Liver (tissue), 9 donors: ENCODE results near the gene GDPD5. TPM values are rescaled to one million over a fixed set of nuclear protein-coding genes. Genes with fewer than 3 reads are reported as not detected.

ENCODE experiments used
- DNase-seq: peaks from one replicate; pipeline ENCODE4 v3.0.0-alpha.2; 2017; ENCODE audit warnings: low spot score
- H3K27ac ChIP-seq, 2 donors: one replicate each; pipeline ENCODE4 v1.7.0; 2013; ENCODE audit warnings: inconsistent platforms in 2 of 2, low read length in 2 of 2, control low read depth in 1 of 2, low read depth in 1 of 2, mild to moderate bottlenecking in 1 of 2
- H3K27me3 ChIP-seq, 4 donors: one replicate each; pipeline versions ENCODE4 v1.6.1 to v1.7.0; 2013; ENCODE audit warnings: low read length in 3 of 4, inconsistent platforms in 1 of 4, mild to moderate bottlenecking in 1 of 4, moderate library complexity in 1 of 4; ENCODE audit not compliant: control insufficient read depth in 4 of 4, insufficient read depth in 4 of 4
- H3K36me3 ChIP-seq, 4 donors: one replicate each; pipeline versions ENCODE4 v1.6.1 to v1.7.0; 2013; ENCODE audit warnings: low read length in 3 of 4, mild to moderate bottlenecking in 3 of 4, low read depth in 1 of 4, moderate library complexity in 1 of 4; ENCODE audit not compliant: control insufficient read depth in 4 of 4, insufficient read depth in 3 of 4
- H3K4me1 ChIP-seq, 4 donors: one replicate each; pipeline versions ENCODE4 v1.6.1 to v1.7.0; 2013; ENCODE audit warnings: low read length in 3 of 4, mild to moderate bottlenecking in 3 of 4, moderate library complexity in 1 of 4; ENCODE audit not compliant: control insufficient read depth in 4 of 4, insufficient read depth in 4 of 4
- H3K4me3 ChIP-seq, 3 donors: one replicate each; pipeline versions ENCODE4 v1.6.1 to v1.7.0; 2013; ENCODE audit warnings: low read length in 3 of 3, control low read depth in 1 of 3, low read depth in 1 of 3, mild to moderate bottlenecking in 1 of 3
- H3K9ac ChIP-seq, 2 donors: one replicate each; pipeline ENCODE4 v1.7.0; 2013; ENCODE audit warnings: low read length in 2 of 2, mild to moderate bottlenecking in 2 of 2, moderate library complexity in 2 of 2, control low read depth in 1 of 2, low read depth in 1 of 2
- H3K9me3 ChIP-seq, 4 donors: one replicate each; pipeline versions ENCODE4 v1.6.1 to v1.7.0; 2013; ENCODE audit warnings: low read length in 3 of 4; ENCODE audit not compliant: control insufficient read depth in 4 of 4
- CTCF ChIP-seq: fragments of 150-350 bp; IDR thresholded peaks from 2 replicates; pipeline ENCODE4 v1.5.1; 2017; ENCODE audit warnings: improper control_type of control experiment, low read depth, low read length; ENCODE audit not compliant: missing input control
- EGR1 ChIP-seq, 2 donors: IDR thresholded peaks; 2 replicates each; pipeline ENCODE4 v1.6.1; 2016 to 2018; ENCODE audit warnings: antibody characterized with exemption in 2 of 2, low read depth in 2 of 2
- GABPA ChIP-seq, 2 donors: IDR thresholded peaks in 1 of 2; conservative IDR thresholded peaks in 1 of 2; 2 replicates each; pipeline ENCODE4 v1.6.1; 2016; ENCODE audit warnings: antibody characterized with exemption in 2 of 2, mild to moderate bottlenecking in 1 of 2, moderate library complexity in 1 of 2
- HNF4A ChIP-seq, 2 donors: conservative IDR thresholded peaks; 2 replicates each; pipeline ENCODE4 v1.6.1; 2016; ENCODE audit warnings: antibody characterized with exemption in 2 of 2, mild to moderate bottlenecking in 2 of 2
- HNF4G ChIP-seq: IDR thresholded peaks from 2 replicates; pipeline ENCODE4 v1.6.1; 2016; ENCODE audit warnings: antibody characterized with exemption
- MAX ChIP-seq: IDR thresholded peaks from 2 replicates; pipeline ENCODE4 v1.6.1; 2016; ENCODE audit warnings: antibody characterized with exemption
- NR2F2 ChIP-seq: IDR thresholded peaks from 2 replicates; pipeline ENCODE4 v1.6.1; 2016; ENCODE audit warnings: antibody characterized with exemption
- RAD21 ChIP-seq, 2 donors: IDR thresholded peaks; 2 replicates each; pipeline ENCODE4 v1.6.1; 2016; ENCODE audit warnings: antibody characterized with exemption in 2 of 2, mild to moderate bottlenecking in 2 of 2
- REST ChIP-seq: IDR thresholded peaks from 2 replicates; pipeline ENCODE4 v1.6.1; 2016; ENCODE audit warnings: antibody characterized with exemption, mild to moderate bottlenecking
- RXRA ChIP-seq, 2 donors: IDR thresholded peaks; 2 replicates each; pipeline ENCODE4 v1.6.1; 2017 to 2018; ENCODE audit warnings: antibody characterized with exemption in 2 of 2, mild to moderate bottlenecking in 1 of 2
- SP1 ChIP-seq: IDR thresholded peaks from 2 replicates; pipeline ENCODE4 v1.6.1; 2018; ENCODE audit warnings: antibody characterized with exemption, mild to moderate bottlenecking
- YY1 ChIP-seq: IDR thresholded peaks from 2 replicates; pipeline ENCODE4 v1.6.1; 2016; ENCODE audit warnings: antibody characterized with exemption, mild to moderate bottlenecking
- ZBTB33 ChIP-seq: IDR thresholded peaks from 2 replicates; pipeline ENCODE4 v1.6.1; 2016; ENCODE audit warnings: antibody characterized with exemption
- WGBS: extraction: QIAGEN DNeasy Blood & Tissue Kit; methylation state at CpG from one replicate; pipeline ENCODE4 v1.1.7; 2013; 5-methylcytosine and 5-hydroxymethylcytosine counted together
- polyA plus RNA-seq, 2 donors: library from polyadenylated mRNA; stranded (reverse) in 1 of 2; unstranded in 1 of 2; fragments of 200-250 nt in 1 of 2; fragments of >200 nt in 1 of 2; fragmentation: Nextera tagmentation in 1 of 2; extraction: Ambion mirVana in 1 of 2; gene quantifications; one replicate each; pipeline versions ENCODE4 v1.2.1 to v1.2.3, GENCODE V29; 2013 to 2015
- total RNA-seq, 2 donors: library from RNA; depleted of rRNA; stranded (reverse); fragments of >200 nt; gene quantifications; one replicate each; pipeline ENCODE4 v1.2.3, GENCODE V29; 2014
- donor health status: healthy.
- donor health status: healthy.
- donor health status: healthy.
- donor health status: healthy.
- donor health status: healthy.

GDPD5 gene
- total and polyA plus RNA-seq, 4 donors = 3.0 to 22.8 (median 4.2) TPM

- no peak for TF ChIP-seq CTCF
- Histone ChIP-seq H3K4me1 (no peaks in the 10 kb centered on the region), H3K4me3 (no peak overlapping the region), H3K9me3 (no peaks in the 10 kb centered on the region), H3K9ac (no peak overlapping the region), H3K27me3 (no peaks in the 10 kb centered on the region), H3K27ac (no peak overlapping the region), H3K36me3 (no peaks in the 10 kb centered on the region)
- no peak for DNase-seq
- 62% methylated on average over 6 of the region's 6 CpGs for WGBS
Observed at GRCh38 chr11:75492181-75492820, 33.4 kb downstream of the GDPD5 start.

- Histone ChIP-seq H3K27me3 (no peaks in the 10 kb centered on the region), H3K4me3 (no peak overlapping the region), H3K27ac (no peak overlapping the region), H3K36me3 (no peaks in the 10 kb centered on the region), H3K4me1 (no peaks in the 10 kb centered on the region), H3K9ac (no peak overlapping the region), H3K9me3 (no peaks in the 10 kb centered on the region)
- TF ChIP-seq REST = no peak
- TF ChIP-seq HNF4A (conservative IDR thresholded peaks at IDR 0.05) = no peak
- no peak for TF ChIP-seq NR2F2
- TF ChIP-seq EGR1 (IDR thresholded peaks at IDR 0.05; ENCODE audit: low read depth in 2 of 2) = no peak
- no peak for TF ChIP-seq GABPA (IDR thresholded peaks at IDR 0.05 in 1 of 2, conservative IDR thresholded peaks at IDR 0.05 in 1 of 2)
- no peak for TF ChIP-seq YY1
- TF ChIP-seq SP1 = no peak
- TF ChIP-seq MAX = no peak
- no peak for TF ChIP-seq CTCF
- no peak for TF ChIP-seq HNF4G
- no peak for TF ChIP-seq RXRA (IDR thresholded peaks at IDR 0.05)
- TF ChIP-seq ZBTB33 = no peak
- no peak for TF ChIP-seq RAD21 (IDR thresholded peaks at IDR 0.05)
- no peak for DNase-seq
- 98% methylated on average over 2 of the region's 2 CpGs for WGBS
Observed at GRCh38 chr11:75491465-75491864, 34.3 kb downstream of the GDPD5 start.
